OCI-LY1 (cell line): Measurements from ENCODE around the gene PSMD1.

Source experiments
- H2AFZ ChIP-seq: fragments of 200-600 bp; sonication (generic), shearing (Covaris generic); 2 replicates; pipeline ENCODE4 v1.6.0; 2014; ENCODE audit warnings: antibody characterized with exemption, mild to moderate bottlenecking, low read length
- H3F3A ChIP-seq: fragments of 200-600 bp; sonication (generic), shearing (Covaris generic); 2 replicates; pipeline ENCODE4 v1.6.0; 2014; ENCODE audit warnings: mild to moderate bottlenecking, antibody characterized with exemption, low read length, moderate library complexity; ENCODE audit not compliant: insufficient read depth
- H3K27ac ChIP-seq: fragments of 200-600 bp; sonication (generic); 2 replicates; pipeline ENCODE4 v1.5.1; 2014; ENCODE audit warnings: low read length, mixed run types, mild to moderate bottlenecking, low read depth; ENCODE audit not compliant: poor library complexity, severe bottlenecking
- H3K27me3 ChIP-seq: fragments of 200-600 bp; sonication (generic); 2 replicates; pipeline ENCODE4 v1.6.0; 2014; ENCODE audit warnings: antibody characterized with exemption, mild to moderate bottlenecking, low read length, moderate library complexity; ENCODE audit not compliant: insufficient read depth
- H3K36me3 ChIP-seq: fragments of 200-600 bp; sonication (generic); 2 replicates; pipeline ENCODE4 v1.6.1; 2014; ENCODE audit warnings: mild to moderate bottlenecking, antibody characterized with exemption, low read length, moderate library complexity, mixed read lengths; ENCODE audit not compliant: insufficient read depth
- H3K4me1 ChIP-seq: fragments of 200-600 bp; sonication (generic); 2 replicates; pipeline ENCODE4 v1.5.1; 2014; ENCODE audit warnings: mild to moderate bottlenecking, low read length, moderate library complexity; ENCODE audit not compliant: insufficient read depth, severe bottlenecking
- H3K4me2 ChIP-seq: fragments of 200-600 bp; sonication (generic), shearing (Covaris generic); 2 replicates; pipeline ENCODE4 v1.6.1; 2014; ENCODE audit warnings: low read length
- H3K4me3 ChIP-seq: fragments of 200-600 bp; sonication (generic); 2 replicates; pipeline ENCODE4 v1.5.1; 2014; ENCODE audit warnings: low read length, low read depth, mild to moderate bottlenecking, mixed read lengths; ENCODE audit not compliant: poor library complexity, severe bottlenecking
- H3K79me2 ChIP-seq: fragments of 200-600 bp; shearing (Covaris generic); 2 replicates; pipeline ENCODE4 v1.6.1; 2016; ENCODE audit warnings: mixed run types, low read length, mixed read lengths; ENCODE audit not compliant: insufficient read depth
- H3K9ac ChIP-seq: fragments of 200-600 bp; sonication (generic), shearing (Covaris generic); 2 replicates; pipeline ENCODE4 v1.6.1; 2014; ENCODE audit warnings: mild to moderate bottlenecking, low read length, mixed read lengths
- H3K9me2 ChIP-seq: fragments of 200-600 bp; sonication (generic), shearing (Covaris generic); 2 replicates; pipeline ENCODE4 v1.6.1; 2014; ENCODE audit warnings: low read depth, mild to moderate bottlenecking, low read length, mixed read lengths
- H3K9me3 ChIP-seq: fragments of 200-600 bp; shearing (Covaris generic); 2 replicates; pipeline ENCODE4 v1.6.1; 2014; ENCODE audit warnings: low read length, mixed read lengths
- H4K20me1 ChIP-seq: fragments of 200-600 bp; sonication (generic), shearing (Covaris generic); 2 replicates; pipeline ENCODE4 v1.6.0; 2016; ENCODE audit warnings: mild to moderate bottlenecking, low read length; ENCODE audit not compliant: insufficient read depth
- EZH2 ChIP-seq: fragments of 200-600 bp; sonication (generic), shearing (Covaris generic); IDR thresholded peaks from 2 replicates; pipeline ENCODE4 v1.8.0; 2017; ENCODE audit warnings: borderline replicate concordance, mixed run types, mild to moderate bottlenecking, antibody characterized with exemption, low read length, moderate library complexity, mixed read lengths
- TF ChIP-seq, protein P1 (sequence below): fragments of 200-600 bp; sonication (generic), shearing (Covaris generic); IDR thresholded peaks from 2 replicates; pipeline ENCODE4 v1.5.1; 2017; ENCODE audit warnings: mild to moderate bottlenecking, antibody characterized with exemption, low read length, moderate library complexity, mixed read lengths

Gene PSMD1

GRCh38 chr2:231068525-231069222 is 12.0 kb downstream of the PSMD1 start:
- H3K36me3 ChIP-seq, result peaks cover 94% of the 10 kb centered on the region
- TF ChIP-seq EZH2, result no peak
- no peaks in the 10 kb centered on the region for H3K4me1 ChIP-seq
- no peaks in the 10 kb centered on the region for H4K20me1 ChIP-seq
- no peaks in the 10 kb centered on the region for H3K9me3 ChIP-seq
- no peaks in the 10 kb centered on the region for H3K27me3 ChIP-seq
- no peaks in the 10 kb centered on the region for H3K9me2 ChIP-seq
- no peak overlapping the region for H3K27ac ChIP-seq
- H3K4me2 ChIP-seq, result no peak overlapping the region
- H3F3A ChIP-seq, result peaks cover 6% of the 10 kb centered on the region; the same call in 1 of the 2 replicates
- H3K4me3 ChIP-seq, result no peak overlapping the region
- no peak overlapping the region for H2AFZ ChIP-seq
- H3K9ac ChIP-seq, result no peak overlapping the region
- H3K79me2 ChIP-seq, result no peaks in the 10 kb centered on the region; the same call in 1 of the 2 replicates

DNA sequence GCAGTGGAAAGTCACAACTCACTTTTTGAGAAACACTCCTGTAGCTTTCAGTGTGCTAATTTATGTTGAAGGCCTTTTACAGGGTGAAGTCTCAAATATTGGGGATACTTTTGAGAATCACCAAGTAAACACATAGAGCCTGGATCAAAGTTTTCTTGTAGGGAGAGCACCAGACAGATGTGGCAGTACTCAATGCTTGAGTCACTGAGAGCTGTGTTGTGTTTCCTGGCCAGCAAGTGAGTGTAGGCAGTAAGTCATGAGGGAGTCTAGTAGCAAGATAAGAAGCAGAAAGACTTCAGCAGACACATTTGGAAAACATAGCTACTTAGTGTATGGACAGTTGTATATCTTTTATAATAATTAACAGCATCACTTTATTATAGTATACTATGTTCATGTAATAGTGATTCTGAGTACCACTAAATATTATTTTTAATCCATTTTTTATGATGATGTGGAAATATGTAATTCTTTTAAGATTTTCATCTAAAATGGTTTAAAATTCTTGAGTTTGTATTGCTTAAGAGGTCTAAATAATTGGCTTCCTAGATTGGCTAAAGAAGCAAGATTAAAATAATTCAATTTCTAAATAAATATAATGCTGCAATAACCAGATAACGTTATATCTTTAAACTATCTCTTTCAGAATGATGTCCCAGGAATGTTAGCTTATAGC is 12.8 kb downstream of the PSMD1 start:
- no peaks in the 10 kb centered on the region for H3K27me3 ChIP-seq
- H3F3A ChIP-seq, result peaks cover 6% of the 10 kb centered on the region; the same call in 1 of the 2 replicates
- no peak overlapping the region for H2AFZ ChIP-seq
- H3K9me2 ChIP-seq, result no peaks in the 10 kb centered on the region
- H3K9me3 ChIP-seq, result no peaks in the 10 kb centered on the region
- H4K20me1 ChIP-seq, result no peaks in the 10 kb centered on the region
- H3K9ac ChIP-seq, result no peak overlapping the region
- peaks cover 93% of the 10 kb centered on the region for H3K36me3 ChIP-seq
- no peaks in the 10 kb centered on the region; the same call in 1 of the 2 replicates for H3K79me2 ChIP-seq
- H3K27ac ChIP-seq, result no peak overlapping the region
- no peaks in the 10 kb centered on the region for H3K4me1 ChIP-seq
- H3K4me2 ChIP-seq, result no peak overlapping the region
- no peak overlapping the region for H3K4me3 ChIP-seq
- no peak for TF ChIP-seq EZH2
- TF ChIP-seq, protein P1, sequence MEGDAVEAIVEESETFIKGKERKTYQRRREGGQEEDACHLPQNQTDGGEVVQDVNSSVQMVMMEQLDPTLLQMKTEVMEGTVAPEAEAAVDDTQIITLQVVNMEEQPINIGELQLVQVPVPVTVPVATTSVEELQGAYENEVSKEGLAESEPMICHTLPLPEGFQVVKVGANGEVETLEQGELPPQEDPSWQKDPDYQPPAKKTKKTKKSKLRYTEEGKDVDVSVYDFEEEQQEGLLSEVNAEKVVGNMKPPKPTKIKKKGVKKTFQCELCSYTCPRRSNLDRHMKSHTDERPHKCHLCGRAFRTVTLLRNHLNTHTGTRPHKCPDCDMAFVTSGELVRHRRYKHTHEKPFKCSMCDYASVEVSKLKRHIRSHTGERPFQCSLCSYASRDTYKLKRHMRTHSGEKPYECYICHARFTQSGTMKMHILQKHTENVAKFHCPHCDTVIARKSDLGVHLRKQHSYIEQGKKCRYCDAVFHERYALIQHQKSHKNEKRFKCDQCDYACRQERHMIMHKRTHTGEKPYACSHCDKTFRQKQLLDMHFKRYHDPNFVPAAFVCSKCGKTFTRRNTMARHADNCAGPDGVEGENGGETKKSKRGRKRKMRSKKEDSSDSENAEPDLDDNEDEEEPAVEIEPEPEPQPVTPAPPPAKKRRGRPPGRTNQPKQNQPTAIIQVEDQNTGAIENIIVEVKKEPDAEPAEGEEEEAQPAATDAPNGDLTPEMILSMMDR, result no peak

- no peaks in the 10 kb centered on the region for H4K20me1 ChIP-seq
- no peak overlapping the region for H3K4me2 ChIP-seq
- no peaks in the 10 kb centered on the region for H3F3A ChIP-seq
- H2AFZ ChIP-seq, result no peak overlapping the region
- no peaks in the 10 kb centered on the region for H3K27me3 ChIP-seq
- TF ChIP-seq, protein P1, result no peak
- TF ChIP-seq EZH2, result no peak
- no peaks in the 10 kb centered on the region for H3K9me2 ChIP-seq
- no peaks in the 10 kb centered on the region for H3K79me2 ChIP-seq
- no peaks in the 10 kb centered on the region for H3K4me1 ChIP-seq
- H3K9ac ChIP-seq, result no peak overlapping the region
- no peak overlapping the region for H3K4me3 ChIP-seq
- H3K27ac ChIP-seq, result no peak overlapping the region
- no peaks in the 10 kb centered on the region for H3K9me3 ChIP-seq
- peaks cover 95% of the 10 kb centered on the region for H3K36me3 ChIP-seq
These were observed 27.9 kb downstream of the PSMD1 start for GRCh38 chr2:231084565-231084964.
